BJ (cell line): Measurements from ENCODE around the gene PALLD. TPM values are rescaled to one million over a fixed set of nuclear protein-coding genes. Genes with fewer than 3 reads are reported as not detected.
"Not testable (repeated sequence)": the region's sequence is repeated elsewhere in the genome, so short reads cannot be mapped to it uniquely, and the experiment has no call there.

Source experiments
- CTCF ChIA-PET: fragments of 350-600 bp; formaldehyde crosslinking; extraction: SDS; loops from one replicate; lab custom pipeline; 2021; ENCODE audit warnings: antibody characterized with exemption, inconsistent platforms; lab: Yijun Ruan, JAX
- POLR2A ChIA-PET: fragments of 300-600 bp; sonication (Branson Sonifier 250); formaldehyde crosslinking; extraction: SDS; loops from one replicate; lab custom pipeline; 2021; ENCODE audit warnings: antibody characterized with exemption; lab: Charles Lee
- DNase-seq: peaks from one replicate; pipeline ENCODE4 v3.0.0-alpha.2; 2011; ENCODE audit warnings: low read depth
- H3K27me3 ChIP-seq: 2 replicates; pipeline ENCODE4 v1.6.0; 2011; ENCODE audit warnings: low read length; ENCODE audit not compliant: control insufficient read depth, insufficient read depth
- H3K36me3 ChIP-seq: 2 replicates; pipeline ENCODE4 v1.5.1; 2011; ENCODE audit warnings: low read length; ENCODE audit not compliant: control insufficient read depth, insufficient read depth
- H3K4me3 ChIP-seq: 2 replicates; pipeline ENCODE4 v1.5.1; 2011; ENCODE audit warnings: low read depth, mild to moderate bottlenecking, control low read depth, low read length
- CTCF ChIP-seq: IDR thresholded peaks from 2 replicates; pipeline ENCODE4 v1.5.1; 2011; ENCODE audit warnings: low read depth, mild to moderate bottlenecking, control low read depth, inconsistent platforms, low read length, moderate library complexity; ENCODE audit not compliant: insufficient read depth
- polyA plus RNA-seq: library from polyadenylated mRNA; depleted of rRNA; stranded (reverse); fragments of >200 nt; gene quantifications from 2 replicates; pipeline ENCODE4 v1.2.3, GENCODE V29; 2011

The PALLD gene
- polyA plus RNA-seq, 1 experiment, result 30.3 TPM

- CTCF ChIA-PET, result no interaction called here
- POLR2A ChIA-PET, result no interaction called here
- no peak overlapping the region for H3K4me3 ChIP-seq
Observed at GRCh38 chr4:168797194-168797593, 300.3 kb downstream of the PALLD start.

GRCh38 chr4:168797738-168798375 is 301.0 kb downstream of the PALLD start:
- H3K4me3 ChIP-seq, result no peak overlapping the region
- H3K27me3 ChIP-seq, result no peaks in the 10 kb centered on the region
- ChIA-PET POLR2A (no interaction called here), CTCF (no interaction called here)
- DNase-seq, result no peak
- H3K36me3 ChIP-seq, result no peaks in the 10 kb centered on the region
- TF ChIP-seq CTCF, result no peak

More at GRCh38 chr4:168797194-168797593, 300.3 kb downstream of the PALLD start:
- TF ChIP-seq CTCF, result no peak
- H3K36me3 ChIP-seq, result no peaks in the 10 kb centered on the region
- no peaks in the 10 kb centered on the region for H3K27me3 ChIP-seq
- DNase-seq, result peak; percentile 42

GRCh38 chr4:168800926-168801325 is 304.1 kb downstream of the PALLD start:
- no peak for DNase-seq
- no peak for TF ChIP-seq CTCF
- Histone ChIP-seq H3K36me3 (no peaks in the 10 kb centered on the region), H3K4me3 (no peak overlapping the region), H3K27me3 (no peaks in the 10 kb centered on the region)
- ChIA-PET CTCF (no interaction called here), POLR2A (no interaction called here)

- Histone ChIP-seq H3K36me3 (no peaks in the 10 kb centered on the region), H3K4me3 (no peak overlapping the region), H3K27me3 (no peaks in the 10 kb centered on the region)
- no peak for DNase-seq
- POLR2A ChIA-PET, result no interaction called here
- CTCF ChIA-PET, result no interaction called here
- no peak for TF ChIP-seq CTCF
Observed at GRCh38 chr4:168802222-168802621, 305.4 kb downstream of the PALLD start.

GRCh38 chr4:168803052-168803451 is 306.2 kb downstream of the PALLD start:
- CTCF ChIA-PET, H3K4me3 ChIP-seq, H3K27me3 ChIP-seq, H3K36me3 ChIP-seq, POLR2A ChIA-PET, DNase-seq: not testable (repeated sequence)

GRCh38 chr4:168803732-168804131 is 306.9 kb downstream of the PALLD start:
- ChIA-PET CTCF (no interaction called here), POLR2A (interaction anchor here (0.6 kb wide), 2 partner anchors 9 to 12 kb away, joined by 3 to 5 read pairs; no protein-coding TSS in a partner anchor)
- Histone ChIP-seq H3K27me3 (no peaks in the 10 kb centered on the region), H3K36me3 (no peaks in the 10 kb centered on the region), H3K4me3 (no peak overlapping the region)
- no peak for DNase-seq
- TF ChIP-seq CTCF, result no peak
